CD8-positive, alpha-beta memory T cell (primary cell): ENCODE measurements around the gene KCTD2. TPM values are rescaled to one million over a fixed set of nuclear protein-coding genes. Genes with fewer than 3 reads are reported as not detected.

ENCODE experiments used
- CTCF ChIA-PET: fragments of 350-600 bp; sonication (Branson Sonifier 250); formaldehyde crosslinking; loops from one replicate; lab custom pipeline; 2021; ENCODE audit warnings: antibody characterized with exemption; lab: Charles Lee
- POLR2A ChIA-PET: fragments of 350-600 bp; sonication (Branson Sonifier 250); formaldehyde crosslinking; loops from one replicate; lab custom pipeline; 2021; ENCODE audit warnings: antibody characterized with exemption; lab: Charles Lee
- DNase-seq, 5 donors: peaks; one replicate each; pipeline versions ENCODE4 v3.0.0 to v3.0.0-alpha.2; 2020 to 2022; ENCODE audit warnings: mixed read lengths in 1 of 5
- H3K27ac ChIP-seq: one replicate; pipeline ENCODE4 v1.7.0; 2013; ENCODE audit warnings: low read depth, mild to moderate bottlenecking, low read length, moderate library complexity
- H3K27me3 ChIP-seq: 2 replicates; pipeline ENCODE4 v1.7.0; 2013; ENCODE audit warnings: low read length, mild to moderate bottlenecking; ENCODE audit not compliant: insufficient read depth, poor library complexity, severe bottlenecking
- H3K36me3 ChIP-seq: 2 replicates; pipeline ENCODE4 v1.7.0; 2013; ENCODE audit warnings: mild to moderate bottlenecking, low read length, moderate library complexity; ENCODE audit not compliant: insufficient read depth
- H3K4me1 ChIP-seq: 2 replicates; pipeline ENCODE4 v1.7.0; 2013; ENCODE audit warnings: mild to moderate bottlenecking, low read length, moderate library complexity; ENCODE audit not compliant: insufficient read depth
- H3K4me3 ChIP-seq: 2 replicates; pipeline ENCODE4 v1.7.0; 2013; ENCODE audit warnings: mild to moderate bottlenecking, low read length
- H3K9me3 ChIP-seq: 2 replicates; pipeline ENCODE4 v1.7.0; 2013; ENCODE audit warnings: mild to moderate bottlenecking, low read length
- H3K27ac Mint-ChIP-seq, 8 donors: one replicate each; pipeline ENCODE4 v1.8.0; 2020 to 2021; ENCODE audit warnings: mixed read lengths in 8 of 8, mild to moderate bottlenecking in 6 of 8, inconsistent platforms in 3 of 8, moderate library complexity in 3 of 8
- H3K27me3 Mint-ChIP-seq, 2 donors: one replicate each; pipeline ENCODE4 v1.8.0; 2020 to 2021; ENCODE audit warnings: mixed read lengths in 2 of 2, mild to moderate bottlenecking in 1 of 2, moderate library complexity in 1 of 2
- H3K36me3 Mint-ChIP-seq, 3 donors: one replicate each; pipeline ENCODE4 v1.8.0; 2020 to 2021; ENCODE audit warnings: mixed read lengths in 3 of 3, inconsistent platforms in 1 of 3, mild to moderate bottlenecking in 1 of 3
- H3K4me1 Mint-ChIP-seq, 3 donors: one replicate each; pipeline ENCODE4 v1.8.0; 2020 to 2021; ENCODE audit warnings: mixed read lengths in 3 of 3, inconsistent platforms in 1 of 3, mild to moderate bottlenecking in 1 of 3
- H3K4me3 Mint-ChIP-seq, 7 donors: one replicate each; pipeline ENCODE4 v1.8.0; 2020 to 2021; ENCODE audit warnings: mixed read lengths in 7 of 7, mild to moderate bottlenecking in 6 of 7, moderate library complexity in 4 of 7, inconsistent platforms in 2 of 7
- H3K9me3 Mint-ChIP-seq, 5 donors: one replicate each; pipeline ENCODE4 v1.8.0; 2020 to 2022; ENCODE audit warnings: mixed read lengths in 5 of 5, mild to moderate bottlenecking in 3 of 5, moderate library complexity in 2 of 5, inconsistent platforms in 1 of 5
- polyA plus RNA-seq: library from polyadenylated mRNA; unstranded; fragments of 300-500 nt; fragmentation: Illumina TruSeq; gene quantifications from one replicate; pipeline ENCODE4 v1.2.3, GENCODE V29; 2021
- total RNA-seq, 2 experiments: library from RNA; stranded (reverse); gene quantifications; one replicate each; pipeline ENCODE4 v1.2.3, GENCODE V29; 2021

KCTD2 gene
- total and polyA plus RNA-seq, 3 experiments from 2014 or later: 8.0 to 23.8 (median 22.2) TPM

GRCh38 chr17:75059369-75060345 lies 12.6 kb downstream of the KCTD2 start:
- no peaks in the 10 kb centered on the region for H3K9me3 ChIP-seq
- peaks cover 2 to 72% (median 27%) of the 10 kb centered on the region in 3 donors for H3K36me3 Mint-ChIP-seq
- DNase-seq: peak in 1 of 5 donors; percentile 29
- H3K4me3 ChIP-seq: no peak overlapping the region
- H3K27ac Mint-ChIP-seq: peak overlapping the region in 1 of 8 donors; percentile 57
- H3K4me3 Mint-ChIP-seq: no peak overlapping the region
- peaks cover 4% of the 10 kb centered on the region for H3K4me1 ChIP-seq
- peaks cover 36% of the 10 kb centered on the region for H3K36me3 ChIP-seq
- no peaks in the 10 kb centered on the region for H3K27me3 ChIP-seq
- H3K4me1 Mint-ChIP-seq: peaks cover 0 to 8% (median 5%) of the 10 kb centered on the region in 3 donors
- H3K27me3 Mint-ChIP-seq: no peaks in the 10 kb centered on the region
- ChIA-PET CTCF (interaction anchor here (0.8 to 2.1 kb wide), 7 partner anchors 9 to 143 kb away, joined by 3 to 8 read pairs (median 3); partner anchors contain the start of genes ATP5PD, CDR2L, KCTD2 and SLC16A5), POLR2A (no interaction called here)
- H3K27ac ChIP-seq: no peak overlapping the region
- H3K9me3 Mint-ChIP-seq: no peaks in the 10 kb centered on the region

- DNase-seq: no peak
- Histone ChIP-seq H3K4me1 (peaks cover 4% of the 10 kb centered on the region), H3K27ac (no peak overlapping the region), H3K9me3 (no peaks in the 10 kb centered on the region), H3K27me3 (no peaks in the 10 kb centered on the region), H3K4me3 (no peak overlapping the region), H3K36me3 (peaks cover 40% of the 10 kb centered on the region)
- Mint-ChIP-seq H3K27me3 (no peaks in the 10 kb centered on the region), H3K9me3 (no peaks in the 10 kb centered on the region), H3K4me1 (peaks cover 0 to 8% (median 5%) of the 10 kb centered on the region in 3 donors), H3K4me3 (no peak overlapping the region), H3K36me3 (peaks cover 0 to 73% (median 28%) of the 10 kb centered on the region in 3 donors), H3K27ac (no peak overlapping the region)
- ChIA-PET CTCF (interaction anchor here (0.8 to 2.1 kb wide), 7 partner anchors 9 to 112 kb away, joined by 3 to 8 read pairs (median 3); partner anchors contain the start of genes ATP5PD, CDR2L and KCTD2), POLR2A (no interaction called here)
These were observed 13.5 kb downstream of the KCTD2 start for GRCh38 chr17:75060434-75061054.

- H3K9me3 Mint-ChIP-seq: no peaks in the 10 kb centered on the region
- H3K36me3 Mint-ChIP-seq: peaks cover 0 to 69% (median 28%) of the 10 kb centered on the region in 3 donors
- Histone ChIP-seq H3K4me3 (no peak overlapping the region), H3K27me3 (no peaks in the 10 kb centered on the region), H3K36me3 (peaks cover 40% of the 10 kb centered on the region), H3K4me1 (peaks cover 4% of the 10 kb centered on the region), H3K27ac (no peak overlapping the region), H3K9me3 (no peaks in the 10 kb centered on the region)
- DNase-seq: no peak
- H3K4me1 Mint-ChIP-seq: peaks cover 0 to 5% (median 3%) of the 10 kb centered on the region in 3 donors
- POLR2A ChIA-PET: no interaction called here
- CTCF ChIA-PET: interaction anchor here (1.0 to 2.1 kb wide), 6 partner anchors 8 to 111 kb away, joined by 3 to 8 read pairs (median 4); partner anchors contain the start of gene CDR2L
- H3K27me3 Mint-ChIP-seq: no peaks in the 10 kb centered on the region
- no peak overlapping the region for H3K27ac Mint-ChIP-seq
- H3K4me3 Mint-ChIP-seq: no peak overlapping the region
These were observed 14.0 kb downstream of the KCTD2 start for GRCh38 chr17:75061055-75061438.

GRCh38 chr17:75061618-75062017 lies 14.6 kb downstream of the KCTD2 start:
- H3K27me3 ChIP-seq: no peaks in the 10 kb centered on the region
- H3K9me3 ChIP-seq: no peaks in the 10 kb centered on the region
- H3K27ac Mint-ChIP-seq: no peak overlapping the region
- H3K9me3 Mint-ChIP-seq: no peaks in the 10 kb centered on the region
- CTCF ChIA-PET: interaction anchor here (1.0 to 1.7 kb wide), 4 partner anchors 10 to 52 kb away, joined by 3 to 5 read pairs (median 3); no protein-coding TSS in a partner anchor
- H3K4me1 ChIP-seq: peaks cover 4% of the 10 kb centered on the region
- H3K27me3 Mint-ChIP-seq: no peaks in the 10 kb centered on the region
- peaks cover 0 to 63% (median 24%) of the 10 kb centered on the region in 3 donors for H3K36me3 Mint-ChIP-seq
- no peak for DNase-seq
- POLR2A ChIA-PET: no interaction called here
- no peak overlapping the region for H3K4me3 Mint-ChIP-seq
- H3K27ac ChIP-seq: no peak overlapping the region
- no peak overlapping the region for H3K4me3 ChIP-seq
- H3K4me1 Mint-ChIP-seq: peaks cover 4 to 5% (median 4%) of the 10 kb centered on the region in 3 donors
- H3K36me3 ChIP-seq: peaks cover 40% of the 10 kb centered on the region

- ChIA-PET POLR2A (no interaction called here), CTCF (interaction anchor here (0.7 to 1.7 kb wide), 3 partner anchors 11 to 105 kb away, joined by 3 read pairs; partner anchors contain the start of genes ATP5PD and KCTD2)
- Mint-ChIP-seq H3K9me3 (no peaks in the 10 kb centered on the region), H3K36me3 (peaks cover 0 to 57% (median 22%) of the 10 kb centered on the region in 3 donors), H3K4me1 (peaks cover 10 to 13% (median 12%) of the 10 kb centered on the region in 3 donors), H3K27me3 (no peaks in the 10 kb centered on the region), H3K4me3 (no peak overlapping the region), H3K27ac (no peak overlapping the region)
- H3K9me3 ChIP-seq: no peaks in the 10 kb centered on the region
- no peak overlapping the region for H3K4me3 ChIP-seq
- peaks cover 40% of the 10 kb centered on the region for H3K36me3 ChIP-seq
- no peaks in the 10 kb centered on the region for H3K27me3 ChIP-seq
- DNase-seq: no peak
- H3K27ac ChIP-seq: no peak overlapping the region
- H3K4me1 ChIP-seq: peaks cover 13% of the 10 kb centered on the region
These were observed 16.2 kb downstream of the KCTD2 start for GRCh38 chr17:75063201-75063600.

- Histone ChIP-seq H3K27me3 (no peaks in the 10 kb centered on the region), H3K4me1 (peaks cover 13% of the 10 kb centered on the region), H3K9me3 (no peaks in the 10 kb centered on the region), H3K4me3 (no peak overlapping the region), H3K27ac (no peak overlapping the region), H3K36me3 (peaks cover 40% of the 10 kb centered on the region)
- ChIA-PET CTCF (interaction anchor here (1.6 kb wide), 1 partner anchor 105 kb away, joined by 3 read pairs; no protein-coding TSS in a partner anchor), POLR2A (no interaction called here)
- Mint-ChIP-seq H3K27ac (peak overlapping the region in 1 of 8 donors; percentile 24), H3K36me3 (peaks cover 0 to 57% (median 22%) of the 10 kb centered on the region in 3 donors), H3K9me3 (no peaks in the 10 kb centered on the region), H3K4me3 (no peak overlapping the region), H3K27me3 (no peaks in the 10 kb centered on the region), H3K4me1 (peaks cover 10 to 13% (median 12%) of the 10 kb centered on the region in 3 donors)
- DNase-seq: no peak
These were observed 16.6 kb downstream of the KCTD2 start for GRCh38 chr17:75063626-75064025.

- no peak overlapping the region for H3K4me3 ChIP-seq
- H3K27ac ChIP-seq: no peak overlapping the region
- no peak for DNase-seq
- no peak overlapping the region for H3K27ac Mint-ChIP-seq
- peaks cover 40% of the 10 kb centered on the region for H3K36me3 ChIP-seq
- peaks cover 12 to 16% (median 12%) of the 10 kb centered on the region in 3 donors for H3K4me1 Mint-ChIP-seq
- H3K36me3 Mint-ChIP-seq: peaks cover 0 to 57% (median 22%) of the 10 kb centered on the region in 3 donors
- ChIA-PET CTCF (interaction anchor here (1.6 kb wide), 1 partner anchor 106 kb away, joined by 3 read pairs; no protein-coding TSS in a partner anchor), POLR2A (no interaction called here)
- no peaks in the 10 kb centered on the region for H3K27me3 Mint-ChIP-seq
- H3K4me3 Mint-ChIP-seq: no peak overlapping the region
- H3K4me1 ChIP-seq: peaks cover 13% of the 10 kb centered on the region
- H3K27me3 ChIP-seq: no peaks in the 10 kb centered on the region
- H3K9me3 Mint-ChIP-seq: no peaks in the 10 kb centered on the region
- no peaks in the 10 kb centered on the region for H3K9me3 ChIP-seq
These were observed 17.0 kb downstream of the KCTD2 start for GRCh38 chr17:75064040-75064439.
